ENCODE data around the gene GRK5.

GRK5 gene

GRCh38 chr10:119370111-119370741 is 162.9 kb downstream of the GRK5 start:
- Histone ChIP-seq H3K4me3 (ENCODE audit: low read length) (peak overlapping the region; percentile 63), H3K27me3 (replicated peaks; ENCODE audit: control insufficient read depth, insufficient read depth, low read length) (no peaks in the 10 kb centered on the region), H3K9ac (ENCODE audit: low read length) (peak overlapping the region; percentile 63), H3K4me1 (ENCODE audit: control insufficient read depth, insufficient read depth, low read length) (peaks cover 46% of the 10 kb centered on the region), H3K36me3 (ENCODE audit: control insufficient read depth, insufficient read depth, low read length, severe bottlenecking) (no peaks in the 10 kb centered on the region), H3K9me3 (ENCODE audit: control insufficient read depth, low read length) (no peaks in the 10 kb centered on the region)
- DNase-seq (ENCODE audit: low read depth) = peak; percentile 94

GRCh38 chr10:119370972-119371703 is 163.8 kb downstream of the GRK5 start:
- peaks cover 37% of the 10 kb centered on the region for H3K4me1 ChIP-seq (ENCODE audit: control insufficient read depth, insufficient read depth, low read length)
- DNase-seq (ENCODE audit: low read depth) = peak; percentile 96
- peak overlapping the region; percentile 63 for H3K4me3 ChIP-seq (ENCODE audit: low read length)
- H3K36me3 ChIP-seq (ENCODE audit: control insufficient read depth, insufficient read depth, low read length, severe bottlenecking) = no peaks in the 10 kb centered on the region
- peak overlapping the region; percentile 53 for H3K9ac ChIP-seq (ENCODE audit: low read length)
- H3K9me3 ChIP-seq (ENCODE audit: control insufficient read depth, low read length) = no peaks in the 10 kb centered on the region
- no peaks in the 10 kb centered on the region for H3K27me3 ChIP-seq (replicated peaks; ENCODE audit: control insufficient read depth, insufficient read depth, low read length)

- Histone ChIP-seq H3K4me1 (ENCODE audit: control insufficient read depth, insufficient read depth, low read length) (peaks cover 31% of the 10 kb centered on the region), H3K36me3 (ENCODE audit: control insufficient read depth, insufficient read depth, low read length, severe bottlenecking) (no peaks in the 10 kb centered on the region), H3K27me3 (replicated peaks; ENCODE audit: control insufficient read depth, insufficient read depth, low read length) (no peaks in the 10 kb centered on the region), H3K9me3 (ENCODE audit: control insufficient read depth, low read length) (no peaks in the 10 kb centered on the region), H3K9ac (ENCODE audit: low read length) (peak overlapping the region; percentile 30), H3K4me3 (ENCODE audit: low read length) (peak overlapping the region; percentile 63)
- no peak for DNase-seq (ENCODE audit: low read depth)
Measured at GRCh38 chr10:119371704-119372663, 164.6 kb downstream of the GRK5 start.

GRCh38 chr10:119373294-119374102 is 166.1 kb downstream of the GRK5 start:
- Histone ChIP-seq H3K36me3 (ENCODE audit: control insufficient read depth, insufficient read depth, low read length, severe bottlenecking) (no peaks in the 10 kb centered on the region), H3K27me3 (replicated peaks; ENCODE audit: control insufficient read depth, insufficient read depth, low read length) (no peaks in the 10 kb centered on the region), H3K4me3 (ENCODE audit: low read length) (no peak overlapping the region), H3K9ac (ENCODE audit: low read length) (no peak overlapping the region), H3K4me1 (ENCODE audit: control insufficient read depth, insufficient read depth, low read length) (peaks cover 39% of the 10 kb centered on the region), H3K9me3 (ENCODE audit: control insufficient read depth, low read length) (no peaks in the 10 kb centered on the region)
- DNase-seq (ENCODE audit: low read depth) = no peak

GRCh38 chr10:119374236-119374635 is 166.9 kb downstream of the GRK5 start:
- Histone ChIP-seq H3K27me3 (replicated peaks; ENCODE audit: control insufficient read depth, insufficient read depth, low read length) (no peaks in the 10 kb centered on the region), H3K9ac (ENCODE audit: low read length) (no peak overlapping the region), H3K4me1 (ENCODE audit: control insufficient read depth, insufficient read depth, low read length) (peaks cover 34% of the 10 kb centered on the region), H3K4me3 (ENCODE audit: low read length) (no peak overlapping the region), H3K36me3 (ENCODE audit: control insufficient read depth, insufficient read depth, low read length, severe bottlenecking) (no peaks in the 10 kb centered on the region), H3K9me3 (ENCODE audit: control insufficient read depth, low read length) (no peaks in the 10 kb centered on the region)
- DNase-seq (ENCODE audit: low read depth) = no peak

- no peaks in the 10 kb centered on the region for H3K27me3 ChIP-seq (replicated peaks; ENCODE audit: control insufficient read depth, insufficient read depth, low read length)
- no peak overlapping the region for H3K4me3 ChIP-seq (ENCODE audit: low read length)
- peak; percentile 75 for DNase-seq (ENCODE audit: low read depth)
- H3K9ac ChIP-seq (ENCODE audit: low read length) = no peak overlapping the region
- peaks cover 19% of the 10 kb centered on the region for H3K4me1 ChIP-seq (ENCODE audit: control insufficient read depth, insufficient read depth, low read length)
- no peaks in the 10 kb centered on the region for H3K36me3 ChIP-seq (ENCODE audit: control insufficient read depth, insufficient read depth, low read length, severe bottlenecking)
- no peaks in the 10 kb centered on the region for H3K9me3 ChIP-seq (ENCODE audit: control insufficient read depth, low read length)
Measured at GRCh38 chr10:119375574-119376272, 168.4 kb downstream of the GRK5 start.

- Histone ChIP-seq H3K4me1 (ENCODE audit: control insufficient read depth, insufficient read depth, low read length) (peaks cover 11% of the 10 kb centered on the region), H3K36me3 (ENCODE audit: control insufficient read depth, insufficient read depth, low read length, severe bottlenecking) (no peaks in the 10 kb centered on the region)
- no peak for DNase-seq (ENCODE audit: low read depth)
Measured at GRCh38 chr10:119377451-119377957, 170.1 kb downstream of the GRK5 start.

GRCh38 chr10:119377958-119378736 is 170.8 kb downstream of the GRK5 start:
- Histone ChIP-seq H3K9me3 (ENCODE audit: control insufficient read depth, low read length) (no peaks in the 10 kb centered on the region), H3K4me1 (ENCODE audit: control insufficient read depth, insufficient read depth, low read length) (peaks cover 11% of the 10 kb centered on the region), H3K36me3 (ENCODE audit: control insufficient read depth, insufficient read depth, low read length, severe bottlenecking) (peaks cover under 1% of the 10 kb centered on the region), H3K27me3 (replicated peaks; ENCODE audit: control insufficient read depth, insufficient read depth, low read length) (no peaks in the 10 kb centered on the region), H3K4me3 (ENCODE audit: low read length) (no peak overlapping the region), H3K9ac (ENCODE audit: low read length) (no peak overlapping the region)
- DNase-seq (ENCODE audit: low read depth) = no peak

More at GRCh38 chr10:119377451-119377957, 170.1 kb downstream of the GRK5 start:
- H3K27me3 ChIP-seq (replicated peaks; ENCODE audit: control insufficient read depth, insufficient read depth, low read length) = no peaks in the 10 kb centered on the region
- H3K4me3 ChIP-seq (ENCODE audit: low read length) = no peak overlapping the region
- H3K9me3 ChIP-seq (ENCODE audit: control insufficient read depth, low read length) = no peaks in the 10 kb centered on the region
- H3K9ac ChIP-seq (ENCODE audit: low read length) = no peak overlapping the region

GRCh38 chr10:119378737-119379067 is 171.3 kb downstream of the GRK5 start:
- DNase-seq (ENCODE audit: low read depth) = no peak
- H3K27me3 ChIP-seq (replicated peaks; ENCODE audit: control insufficient read depth, insufficient read depth, low read length) = no peaks in the 10 kb centered on the region
- peaks cover 11% of the 10 kb centered on the region for H3K4me1 ChIP-seq (ENCODE audit: control insufficient read depth, insufficient read depth, low read length)
- H3K9ac ChIP-seq (ENCODE audit: low read length) = no peak overlapping the region
- peaks cover 4% of the 10 kb centered on the region for H3K36me3 ChIP-seq (ENCODE audit: control insufficient read depth, insufficient read depth, low read length, severe bottlenecking)
- no peaks in the 10 kb centered on the region for H3K9me3 ChIP-seq (ENCODE audit: control insufficient read depth, low read length)
- no peak overlapping the region for H3K4me3 ChIP-seq (ENCODE audit: low read length)

Measured in adipocyte (in vitro differentiated cells).